GM10248 (cell line): ENCODE data around the gene HEATR1.

ENCODE experiments used
- CTCF ChIA-PET: fragments of 300-600 bp; sonication (Branson Sonifier 250); formaldehyde crosslinking; extraction: SDS; loops from one replicate; lab custom pipeline; 2021; ENCODE audit warnings: antibody characterized with exemption; lab: Yijun Ruan, JAX
- POLR2A ChIA-PET: fragments of 350-650 bp; sonication (Branson Sonifier 250); formaldehyde crosslinking; extraction: SDS; loops from one replicate; lab custom pipeline; 2020; ENCODE audit warnings: antibody characterized with exemption; lab: Yijun Ruan, JAX
- DNase-seq: peaks from one replicate; pipeline ENCODE4 v3.0.0; 2012; ENCODE audit errors: extremely low spot score
- TF ChIP-seq, protein P1 (sequence below): IDR thresholded peaks from 2 replicates; pipeline ENCODE4 v1.5.1; 2012; ENCODE audit warnings: mild to moderate bottlenecking, low read depth; ENCODE audit errors: extremely low read depth, missing control alignments, control extremely low read depth

HEATR1 gene

DNA sequence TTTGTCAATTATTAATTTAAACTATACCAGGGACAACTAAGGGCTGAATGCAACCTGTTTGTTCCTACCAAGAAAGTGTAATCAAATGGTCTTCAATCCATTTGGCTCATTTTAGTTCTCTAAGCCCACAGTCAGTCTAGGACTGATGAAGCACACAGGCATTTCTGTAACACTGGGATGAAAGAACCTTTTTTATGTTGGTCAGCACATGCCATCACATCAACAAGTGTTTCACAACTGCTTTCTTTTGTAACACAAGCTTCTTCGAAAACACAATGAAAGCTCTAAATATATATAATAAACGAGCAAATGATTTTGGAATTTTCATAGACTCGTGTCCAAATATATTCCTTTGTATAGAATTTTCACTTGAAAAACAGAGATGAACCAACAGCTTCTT, 28.8 kb downstream of the HEATR1 start:
- no peak for DNase-seq
- TF ChIP-seq, protein P1, sequence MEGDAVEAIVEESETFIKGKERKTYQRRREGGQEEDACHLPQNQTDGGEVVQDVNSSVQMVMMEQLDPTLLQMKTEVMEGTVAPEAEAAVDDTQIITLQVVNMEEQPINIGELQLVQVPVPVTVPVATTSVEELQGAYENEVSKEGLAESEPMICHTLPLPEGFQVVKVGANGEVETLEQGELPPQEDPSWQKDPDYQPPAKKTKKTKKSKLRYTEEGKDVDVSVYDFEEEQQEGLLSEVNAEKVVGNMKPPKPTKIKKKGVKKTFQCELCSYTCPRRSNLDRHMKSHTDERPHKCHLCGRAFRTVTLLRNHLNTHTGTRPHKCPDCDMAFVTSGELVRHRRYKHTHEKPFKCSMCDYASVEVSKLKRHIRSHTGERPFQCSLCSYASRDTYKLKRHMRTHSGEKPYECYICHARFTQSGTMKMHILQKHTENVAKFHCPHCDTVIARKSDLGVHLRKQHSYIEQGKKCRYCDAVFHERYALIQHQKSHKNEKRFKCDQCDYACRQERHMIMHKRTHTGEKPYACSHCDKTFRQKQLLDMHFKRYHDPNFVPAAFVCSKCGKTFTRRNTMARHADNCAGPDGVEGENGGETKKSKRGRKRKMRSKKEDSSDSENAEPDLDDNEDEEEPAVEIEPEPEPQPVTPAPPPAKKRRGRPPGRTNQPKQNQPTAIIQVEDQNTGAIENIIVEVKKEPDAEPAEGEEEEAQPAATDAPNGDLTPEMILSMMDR, result no peak
- POLR2A ChIA-PET, result no interaction called here
- CTCF ChIA-PET, result interaction anchor here (1.0 to 2.1 kb wide), 3 partner anchors 17 to 41 kb away, joined by 3 to 5 read pairs (median 3); no protein-coding TSS in a partner anchor

DNA sequence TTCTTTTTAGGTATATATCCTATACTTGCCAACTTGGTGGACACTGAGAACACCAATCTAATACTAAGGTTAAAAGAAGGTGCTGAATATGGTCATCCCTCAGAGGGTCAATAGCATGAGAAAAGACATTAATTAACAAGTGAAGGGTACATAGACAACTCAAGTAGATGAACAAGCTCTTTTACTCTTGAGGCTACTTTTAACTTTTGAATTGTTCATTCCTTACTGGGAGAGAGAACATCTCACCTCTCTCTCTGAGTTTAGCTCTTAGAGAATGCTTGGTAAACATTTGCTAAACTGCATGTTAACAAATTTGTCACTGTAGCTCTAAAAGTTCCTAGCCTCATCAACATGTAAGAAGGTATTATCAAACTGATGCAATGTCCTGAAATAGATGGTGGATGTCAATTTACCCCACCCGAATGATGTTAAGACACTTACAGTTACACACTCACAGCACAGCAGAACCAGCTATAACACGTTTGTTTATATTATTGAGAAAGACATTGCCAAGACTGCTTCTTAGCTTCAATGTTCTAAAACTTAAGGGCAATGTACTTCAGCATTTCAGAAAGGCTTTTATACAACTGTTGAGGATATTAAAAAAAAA, 35.9 kb downstream of the HEATR1 start:
- no peak for DNase-seq
- ChIA-PET CTCF (interaction anchor here (0.9 to 2.0 kb wide), 4 partner anchors 11 to 26 kb away, joined by 3 to 5 read pairs (median 4); no protein-coding TSS in a partner anchor), POLR2A (no interaction called here)
- TF ChIP-seq, protein P1, result no peak

DNA sequence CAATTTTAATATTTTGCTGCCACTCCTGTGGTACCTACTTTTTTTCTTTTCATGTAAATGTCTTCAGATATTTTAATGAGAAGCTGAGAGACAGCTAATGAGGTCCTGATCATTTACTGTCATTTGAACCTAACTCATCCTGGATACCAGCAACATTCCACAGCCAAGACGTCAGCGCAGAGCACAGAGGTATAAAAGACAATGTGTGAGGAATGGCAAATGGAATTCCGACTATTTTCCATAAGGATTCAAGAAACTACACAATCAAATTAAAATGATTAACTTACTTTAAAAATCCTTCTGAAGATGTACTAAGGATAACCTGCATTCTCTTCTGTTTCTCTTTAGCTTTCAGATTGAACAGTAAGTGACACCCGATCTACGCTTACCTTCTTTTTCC, 38.8 kb downstream of the HEATR1 start:
- CTCF ChIA-PET, result interaction anchor here (1.0 kb wide), 1 partner anchor 39 kb away, joined by 3 read pairs; the partner anchor contains the start of gene HEATR1
- POLR2A ChIA-PET, result no interaction called here
- TF ChIP-seq, protein P1, result no peak
- no peak for DNase-seq

- ChIA-PET POLR2A (no interaction called here), CTCF (no interaction called here)
- TF ChIP-seq, protein P1, result no peak
- no peak for DNase-seq
These were observed 42.3 kb downstream of the HEATR1 start for GRCh38 chr1:236561976-236562375.

DNA sequence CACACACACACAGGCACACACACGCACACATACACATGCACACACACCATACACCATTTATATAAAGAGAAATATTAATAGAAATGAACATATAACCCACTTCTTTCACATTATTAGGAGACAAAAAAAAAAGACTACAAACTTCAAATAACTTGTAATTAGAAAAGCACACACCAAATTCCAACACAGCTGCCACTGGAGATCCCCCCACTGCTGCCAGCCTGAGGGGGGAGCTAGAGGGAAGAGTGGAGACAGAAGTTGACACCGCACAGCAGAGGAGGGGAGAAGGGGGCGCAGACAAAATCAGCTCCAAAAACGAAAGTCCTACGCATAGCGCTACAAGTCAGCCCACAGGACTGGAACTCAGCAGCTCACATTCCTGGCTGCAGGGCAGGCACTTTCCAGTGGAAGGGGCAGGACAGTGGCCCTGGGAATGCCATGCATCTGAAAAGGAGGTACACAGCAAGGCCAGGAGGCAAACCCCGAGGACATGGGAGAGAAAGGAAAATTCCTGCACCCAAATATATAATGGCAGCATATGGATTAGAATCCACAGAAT, 44.0 kb downstream of the HEATR1 start:
- CTCF ChIA-PET, result interaction anchor here (1.1 to 1.6 kb wide), 3 partner anchors 14 to 40 kb away, joined by 3 to 4 read pairs (median 3); no protein-coding TSS in a partner anchor
- DNase-seq, result no peak
- POLR2A ChIA-PET, result no interaction called here
- TF ChIP-seq, protein P1, result no peak

DNA sequence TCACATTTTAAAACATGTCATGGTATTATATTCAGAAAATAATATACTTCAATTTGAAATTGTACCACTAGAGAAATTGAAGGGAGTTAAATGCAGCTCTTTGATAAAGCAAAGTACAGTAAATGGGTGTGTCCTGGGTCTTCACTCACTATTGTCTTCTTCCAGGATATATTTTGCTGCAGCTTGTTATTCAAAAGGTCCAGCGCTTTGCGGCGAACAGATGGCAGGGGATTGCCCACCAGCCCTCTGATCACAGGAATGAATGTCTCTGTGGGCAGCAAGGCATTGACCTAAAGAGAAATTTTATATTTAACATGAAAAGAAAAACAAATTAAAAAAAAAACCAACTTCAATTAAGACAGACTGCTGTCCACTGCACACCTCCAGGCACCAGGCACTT, 45.5 kb downstream of the HEATR1 start:
- TF ChIP-seq, protein P1, result no peak
- POLR2A ChIA-PET, result interaction anchor here (0.7 kb wide), 1 partner anchor 15 kb away, joined by 3 read pairs; no protein-coding TSS in a partner anchor
- CTCF ChIA-PET, result interaction anchor here (1.1 to 2.1 kb wide), 6 partner anchors 9 to 19 kb away, joined by 3 to 10 read pairs (median 3); no protein-coding TSS in a partner anchor
- DNase-seq, result no peak
